GM18867 (cell line): ENCODE measurements around the gene CYFIP2.

Experiments used
- ATAC-seq: cut with Tn5 transposase; IDR thresholded peaks from one replicate; pipeline ENCODE4 v1.9.1; 2021; ENCODE audit warnings: mild to moderate bottlenecking, moderate library complexity; ENCODE audit not compliant: unreplicated experiment

The CYFIP2 gene

GRCh38 chr5:157352756-157353340 is 86.9 kb downstream of the CYFIP2 start:
- no peak for ATAC-seq

GRCh38 chr5:157354800-157355199 is 88.9 kb downstream of the CYFIP2 start:
- ATAC-seq = no peak

DNA sequence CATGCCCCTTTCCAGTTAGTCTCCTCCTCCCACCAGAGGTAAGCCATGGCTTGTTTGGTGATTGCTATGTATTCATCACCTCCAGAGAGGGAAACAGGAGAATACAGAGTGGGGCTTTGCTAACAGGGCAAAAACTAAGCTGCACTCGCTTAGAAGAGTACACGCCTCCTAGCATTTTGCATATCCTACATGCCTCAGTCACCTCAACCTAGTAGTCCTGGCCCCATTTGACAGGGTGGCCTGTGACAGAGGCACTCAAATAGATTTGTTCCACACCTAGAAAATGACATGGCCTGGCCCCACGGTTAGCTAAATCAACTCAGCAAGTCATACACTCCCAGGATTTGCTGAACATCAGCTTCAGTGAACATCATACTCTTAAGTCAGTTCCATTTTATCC is 90.7 kb downstream of the CYFIP2 start:
- no peak for ATAC-seq

- ATAC-seq = no peak
Measured at GRCh38 chr5:157357823-157358222, 91.9 kb downstream of the CYFIP2 start.

DNA sequence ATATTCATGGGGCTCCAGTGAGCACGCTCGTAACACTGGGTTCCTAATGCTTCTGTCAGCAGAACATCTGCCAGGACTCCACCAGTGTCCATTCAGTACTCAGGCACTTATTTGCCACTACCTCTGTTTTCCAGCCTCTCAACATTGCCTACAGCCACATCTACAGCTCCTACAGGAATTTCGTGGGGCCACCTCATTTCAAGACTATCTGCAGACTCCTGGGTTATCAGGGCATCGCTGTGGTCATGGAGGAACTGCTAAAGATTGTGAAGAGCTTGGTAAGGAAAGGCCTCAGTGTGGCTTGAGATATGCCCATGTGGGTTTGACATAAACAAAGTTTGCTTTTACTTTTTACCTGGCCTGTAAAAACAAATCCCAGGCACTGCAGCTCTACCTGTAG is 92.9 kb downstream of the CYFIP2 start:
- no peak for ATAC-seq

GRCh38 chr5:157359356-157360055 is 93.6 kb downstream of the CYFIP2 start:
- no peak for ATAC-seq

DNA sequence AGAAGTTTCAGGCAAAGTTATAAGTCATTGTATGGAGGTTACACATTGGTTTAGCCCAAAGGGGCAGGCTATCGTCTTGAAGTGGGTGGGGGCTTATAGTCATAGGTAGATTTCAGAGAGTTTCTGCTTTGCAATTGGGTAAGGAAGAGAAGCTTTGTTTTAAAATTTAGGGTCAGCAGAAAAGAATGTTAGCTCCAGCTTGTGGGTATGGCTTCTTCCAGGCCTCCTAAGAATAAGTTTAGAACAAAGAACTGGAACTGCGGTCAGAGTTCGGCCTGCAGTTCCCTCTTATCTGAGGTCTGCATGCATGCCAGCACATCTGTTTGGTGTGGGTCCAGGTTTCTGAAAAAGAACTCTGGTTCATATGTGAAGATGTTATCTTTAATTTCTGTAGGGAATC is 96.1 kb downstream of the CYFIP2 start:
- ATAC-seq = no peak

DNA sequence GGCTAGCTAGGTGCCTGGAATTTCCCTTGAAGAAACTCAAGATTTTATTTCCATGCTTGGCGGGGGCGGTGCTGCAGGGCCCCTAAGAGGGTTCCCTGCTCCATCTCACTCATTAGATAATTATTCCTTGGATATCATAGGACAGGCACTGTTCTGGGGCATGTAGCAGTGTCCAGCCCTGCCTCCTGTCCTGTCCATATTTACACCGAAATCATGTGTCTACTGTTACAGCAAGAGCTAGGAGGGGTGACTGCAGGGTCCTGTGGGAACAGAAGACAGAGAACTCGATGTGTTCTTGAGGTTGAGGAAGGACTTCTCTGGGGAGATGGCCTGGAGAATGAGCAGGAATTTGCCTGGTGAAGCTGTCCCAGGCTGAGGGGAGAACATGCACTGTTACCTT is 96.6 kb downstream of the CYFIP2 start:
- ATAC-seq = no peak

DNA sequence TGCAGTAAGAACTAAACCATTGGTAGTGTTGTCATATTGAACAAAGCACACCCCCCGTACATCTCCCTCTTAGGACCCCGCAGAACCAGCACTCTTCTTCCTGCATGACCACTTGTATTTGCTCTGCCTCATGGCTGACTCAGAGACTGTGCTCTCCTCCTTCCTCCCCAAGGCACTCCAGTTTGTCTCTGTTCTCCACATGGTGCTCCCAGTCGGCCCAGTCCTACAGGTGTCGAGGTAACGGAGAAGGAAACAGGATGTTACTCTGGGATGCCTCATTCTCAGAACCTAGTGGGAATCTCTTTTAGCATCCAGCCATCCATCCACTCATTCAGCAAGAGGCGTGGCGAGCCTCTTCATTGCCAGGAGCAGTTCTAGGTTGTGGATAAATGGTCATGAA is 97.1 kb downstream of the CYFIP2 start:
- no peak for ATAC-seq

DNA sequence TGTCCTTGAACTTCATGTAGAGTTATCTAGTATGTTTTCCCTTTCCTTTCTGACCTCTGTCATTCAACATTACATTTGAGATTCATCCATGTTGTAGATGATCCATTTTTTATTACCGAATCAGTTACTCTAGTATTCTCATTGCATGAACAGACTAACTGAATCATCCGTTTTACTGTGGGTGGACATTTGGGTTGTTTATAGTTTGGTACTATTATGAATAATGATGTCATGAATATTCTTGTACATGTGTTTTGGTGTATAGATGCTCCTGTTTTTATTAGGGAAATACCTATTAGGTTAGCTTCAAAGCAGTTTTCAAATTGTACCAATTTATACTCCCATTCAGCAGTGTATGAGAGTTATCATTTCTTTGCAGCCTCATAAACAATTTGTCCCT is 99.8 kb downstream of the CYFIP2 start:
- ATAC-seq = no peak

DNA sequence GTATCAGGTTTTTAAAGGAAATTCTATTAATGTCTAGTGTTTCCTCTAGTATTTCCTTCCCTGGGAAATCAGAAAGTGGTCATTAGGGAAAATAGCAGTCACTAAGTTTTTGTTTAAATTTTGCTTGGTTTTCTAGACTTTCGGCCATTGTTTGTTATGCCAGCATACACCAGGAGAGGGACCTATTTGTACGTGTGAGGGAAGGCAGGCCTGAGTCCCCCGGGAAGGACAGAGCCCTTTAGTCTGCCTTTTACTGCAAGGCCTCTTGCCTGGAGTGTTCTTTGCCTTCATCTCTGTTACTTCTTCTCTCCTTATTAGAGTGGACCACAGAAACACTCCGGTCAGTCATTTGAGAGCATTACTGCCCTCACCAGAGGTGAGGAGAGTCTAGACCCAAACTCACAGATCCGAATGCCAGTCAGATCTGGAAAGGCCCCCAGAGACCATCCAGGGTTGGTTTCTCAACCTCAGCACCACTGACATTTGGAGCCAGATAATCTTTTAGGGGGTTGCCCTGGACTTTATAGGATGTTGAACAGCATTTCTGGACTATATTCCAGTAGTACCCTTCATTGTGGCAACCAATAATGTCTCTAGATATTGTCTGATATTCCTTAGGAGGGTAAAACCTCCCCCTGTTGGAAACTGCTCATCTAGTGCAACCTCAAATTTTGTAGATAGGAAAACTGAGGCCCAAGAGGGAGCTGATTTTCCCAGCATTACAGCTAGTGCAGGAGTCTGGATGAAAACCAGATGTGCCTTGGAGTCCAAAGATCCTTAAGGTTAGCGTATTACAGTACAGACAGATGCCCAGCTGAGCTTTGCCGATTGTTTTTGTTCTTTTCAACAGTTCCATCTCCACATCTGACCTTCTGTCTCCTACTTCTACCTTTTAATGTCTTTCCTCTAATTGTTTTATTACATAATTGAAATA is 101.1 kb downstream of the CYFIP2 start:
- ATAC-seq = no peak

DNA sequence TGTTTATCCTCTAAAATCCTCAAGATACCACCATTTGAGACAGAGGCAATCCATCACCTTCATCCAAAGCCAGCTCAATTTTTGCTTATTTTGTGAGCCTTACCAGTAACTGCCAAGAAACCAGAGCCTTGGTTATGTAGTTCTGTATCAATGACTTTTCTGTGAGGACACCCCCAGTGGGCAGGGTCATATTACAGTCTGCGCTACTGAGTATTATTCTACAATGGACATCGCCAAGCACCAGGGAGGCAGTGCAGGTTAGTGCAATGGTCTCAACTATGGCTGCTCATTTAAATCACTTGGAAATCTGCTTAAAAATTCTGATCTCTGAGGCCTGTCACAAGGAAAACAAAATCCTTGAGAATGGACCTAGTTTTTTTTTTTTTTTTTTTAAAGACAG is 103.6 kb downstream of the CYFIP2 start:
- ATAC-seq = no peak

DNA sequence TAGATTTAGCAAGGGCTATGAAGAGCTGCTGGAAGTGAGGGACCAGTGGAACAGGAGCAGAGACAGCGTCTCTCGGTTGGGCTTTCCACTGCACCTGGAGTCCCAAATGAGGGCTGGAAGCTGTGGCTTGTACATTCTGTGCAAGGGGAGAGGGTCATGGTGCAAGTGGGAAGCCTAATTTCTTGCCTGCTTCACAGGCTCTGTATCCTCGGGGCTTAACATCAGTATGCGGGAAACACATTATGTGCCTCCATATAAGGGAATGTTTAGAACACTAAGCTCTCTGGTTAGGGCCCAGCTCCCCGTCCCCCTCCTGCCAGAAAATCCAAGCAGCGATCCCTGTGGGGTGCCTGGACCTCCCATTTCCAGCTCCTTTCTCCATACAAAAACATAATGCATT is 105.0 kb downstream of the CYFIP2 start:
- no peak for ATAC-seq

- ATAC-seq = no peak
Measured at GRCh38 chr5:157371655-157372471, 105.9 kb downstream of the CYFIP2 start.

DNA sequence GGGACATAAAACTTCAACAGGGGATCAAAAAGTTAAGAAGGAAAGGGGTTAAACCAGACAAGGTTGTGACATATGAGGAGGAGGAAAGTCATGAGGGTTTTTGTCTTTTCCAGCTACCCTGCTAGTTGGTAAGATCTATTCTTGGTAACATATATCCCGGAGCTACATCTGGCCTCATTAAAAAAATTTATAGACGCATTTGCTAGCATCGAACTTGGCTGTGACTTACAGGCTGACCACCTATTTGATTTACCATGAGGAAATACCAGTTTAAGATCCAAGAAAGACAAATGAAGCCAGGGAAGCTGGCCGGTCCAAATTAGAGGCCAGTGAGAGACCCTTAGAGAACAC is 106.5 kb downstream of the CYFIP2 start:
- ATAC-seq = no peak

GRCh38 chr5:157378509-157378908 is 112.6 kb downstream of the CYFIP2 start:
- ATAC-seq = no peak

DNA sequence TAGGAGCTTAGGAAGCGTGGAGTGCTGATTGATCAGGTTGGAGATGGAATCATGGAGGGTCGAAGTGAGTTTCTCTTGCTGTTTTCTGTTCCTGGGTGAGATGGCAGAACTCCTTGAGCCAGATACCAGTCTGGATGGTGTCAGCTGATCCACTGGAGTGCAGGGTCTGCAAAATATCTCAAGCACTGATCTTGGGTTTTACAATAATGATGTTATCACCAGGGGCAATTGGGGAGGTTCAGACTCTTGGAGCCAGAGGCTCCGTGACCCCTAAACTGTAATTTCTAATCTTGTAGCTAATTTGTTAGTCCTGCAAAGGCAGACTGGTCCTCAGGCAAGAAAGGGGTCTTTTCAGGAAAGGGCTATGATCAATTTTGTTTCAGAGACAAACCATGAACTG is 114.1 kb downstream of the CYFIP2 start:
- ATAC-seq = no peak

DNA sequence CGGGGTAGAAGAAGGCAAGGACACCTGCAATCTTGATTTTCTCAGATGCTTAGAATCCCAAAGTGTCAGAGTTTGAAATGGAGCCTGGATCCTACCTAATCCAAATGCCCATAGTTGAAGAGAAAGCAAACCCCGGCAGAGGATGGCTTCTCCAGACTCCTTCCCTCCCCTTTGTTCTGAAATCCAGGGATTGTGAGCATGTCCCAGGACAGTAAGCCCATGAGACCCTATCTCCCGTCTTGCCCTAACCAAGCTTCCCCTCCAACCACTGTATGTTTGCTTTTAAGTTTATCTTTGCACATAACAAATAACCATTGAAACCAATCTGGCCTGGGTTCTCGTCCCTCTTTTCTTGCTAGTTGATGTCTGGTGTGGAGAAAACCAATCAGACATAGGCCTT is 115.8 kb downstream of the CYFIP2 start:
- no peak for ATAC-seq

- ATAC-seq = no peak
Measured at GRCh38 chr5:157382996-157383800, 117.3 kb downstream of the CYFIP2 start.

GRCh38 chr5:157384971-157385709 is 119.2 kb downstream of the CYFIP2 start:
- ATAC-seq = no peak
